ENCODE measurements around the gene SLC7A9. TPM values are rescaled to one million over a fixed set of nuclear protein-coding genes. Genes with fewer than 3 reads are reported as not detected.

The SLC7A9 gene
- total RNA-seq, 2 experiments from 2014 or later: 0.28 TPM; not detected in 1

DNA sequence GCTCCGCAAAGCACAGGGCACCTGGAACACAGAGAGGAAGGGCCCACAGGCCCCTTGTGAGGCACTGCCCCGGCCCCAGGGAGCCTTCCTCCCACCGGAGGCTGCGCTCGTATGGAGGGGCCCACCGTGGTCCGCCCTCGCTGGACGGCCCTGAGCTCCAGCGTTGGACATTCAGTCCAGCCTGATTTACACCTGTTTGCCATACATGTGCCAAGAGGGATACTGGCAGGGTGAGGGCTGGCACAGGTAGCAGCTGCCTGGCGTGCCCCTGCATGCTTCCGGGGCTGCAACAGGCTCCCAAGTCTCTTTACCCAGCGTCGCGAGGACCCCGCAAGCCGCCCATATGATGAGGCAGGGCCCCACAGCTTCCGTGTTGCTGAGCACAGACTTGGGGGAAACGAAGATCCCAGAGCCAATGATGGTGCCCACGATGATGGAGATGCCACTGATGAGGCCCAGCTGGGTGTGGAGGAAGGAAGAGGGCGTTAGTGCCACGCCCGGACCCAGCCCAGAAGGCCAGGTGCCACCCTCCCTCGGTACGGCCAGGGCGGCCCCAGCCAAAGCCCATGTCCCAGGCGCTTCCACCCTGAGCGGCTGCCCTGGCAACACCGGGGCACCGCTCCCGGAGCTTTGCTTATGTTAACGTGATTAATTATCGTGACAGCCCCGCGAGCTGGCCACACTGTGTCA is 5.1 kb downstream of the SLC7A9 start:
- ChIA-PET POLR2A (no interaction called here), CTCF (no interaction called here)
- H3K36me3 ChIP-seq (ENCODE audit: insufficient read depth, low read length): no peaks in the 10 kb centered on the region
- H3K4me3 Mint-ChIP-seq: no peak overlapping the region
- no peaks in the 10 kb centered on the region for H3K27me3 ChIP-seq (ENCODE audit: control insufficient read depth in 1 of 2, insufficient read depth in 2 of 2, low read length in 2 of 2)
- intact Hi-C loops (cut with DNase I, micrococcal nuclease): no loop called here
- H3K4me3 ChIP-seq (ENCODE audit: low read length): no peak overlapping the region
- H3K27me3 Mint-ChIP-seq: no peaks in the 10 kb centered on the region
- no peaks in the 10 kb centered on the region for H3K4me1 Mint-ChIP-seq (ENCODE audit: low read depth)
- TF ChIP-seq, protein P1, sequence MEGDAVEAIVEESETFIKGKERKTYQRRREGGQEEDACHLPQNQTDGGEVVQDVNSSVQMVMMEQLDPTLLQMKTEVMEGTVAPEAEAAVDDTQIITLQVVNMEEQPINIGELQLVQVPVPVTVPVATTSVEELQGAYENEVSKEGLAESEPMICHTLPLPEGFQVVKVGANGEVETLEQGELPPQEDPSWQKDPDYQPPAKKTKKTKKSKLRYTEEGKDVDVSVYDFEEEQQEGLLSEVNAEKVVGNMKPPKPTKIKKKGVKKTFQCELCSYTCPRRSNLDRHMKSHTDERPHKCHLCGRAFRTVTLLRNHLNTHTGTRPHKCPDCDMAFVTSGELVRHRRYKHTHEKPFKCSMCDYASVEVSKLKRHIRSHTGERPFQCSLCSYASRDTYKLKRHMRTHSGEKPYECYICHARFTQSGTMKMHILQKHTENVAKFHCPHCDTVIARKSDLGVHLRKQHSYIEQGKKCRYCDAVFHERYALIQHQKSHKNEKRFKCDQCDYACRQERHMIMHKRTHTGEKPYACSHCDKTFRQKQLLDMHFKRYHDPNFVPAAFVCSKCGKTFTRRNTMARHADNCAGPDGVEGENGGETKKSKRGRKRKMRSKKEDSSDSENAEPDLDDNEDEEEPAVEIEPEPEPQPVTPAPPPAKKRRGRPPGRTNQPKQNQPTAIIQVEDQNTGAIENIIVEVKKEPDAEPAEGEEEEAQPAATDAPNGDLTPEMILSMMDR (IDR thresholded peaks at IDR 0.05): no peak
- no peak for DNase-seq
- ATAC-seq (ENCODE audit: poor library complexity): no peak
- H3K9me3 Mint-ChIP-seq: no peaks in the 10 kb centered on the region
- H3K27ac Mint-ChIP-seq: no peak overlapping the region
- H3K4me1 ChIP-seq (ENCODE audit: insufficient read depth, low read length): no peaks in the 10 kb centered on the region
- H3K27ac ChIP-seq (ENCODE audit: low read depth in 1 of 2, low read length in 2 of 2): no peak overlapping the region
- no peaks in the 10 kb centered on the region for H3K36me3 Mint-ChIP-seq (ENCODE audit: low read depth)
- no peaks in the 10 kb centered on the region for H3K9me3 ChIP-seq (ENCODE audit: control insufficient read depth in 1 of 2, insufficient read depth in 1 of 2, low read length in 2 of 2)

DNA sequence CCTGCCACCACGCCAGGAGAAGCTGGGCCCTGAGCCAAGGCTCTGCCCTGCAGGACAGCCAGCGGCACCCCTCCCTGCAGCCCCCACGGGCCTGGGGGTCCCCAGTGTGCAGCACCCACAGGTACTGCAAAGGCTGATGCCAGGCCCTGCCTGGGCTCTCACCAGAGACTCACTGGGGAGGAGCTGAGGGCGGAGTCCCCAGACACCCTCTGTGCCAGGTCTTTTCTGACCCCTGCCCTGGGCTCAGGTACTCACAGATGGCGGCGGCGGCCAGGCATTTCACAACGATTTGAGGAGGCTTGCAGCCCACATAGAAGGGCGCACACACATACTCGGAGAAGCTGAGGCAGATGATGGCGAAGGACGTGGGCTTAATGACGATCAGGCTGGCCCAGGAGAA is 5.7 kb downstream of the SLC7A9 start:
- no peak overlapping the region for H3K4me3 ChIP-seq (ENCODE audit: low read length)
- DNase-seq: no peak
- POLR2A ChIA-PET: no interaction called here
- no peaks in the 10 kb centered on the region for H3K4me1 Mint-ChIP-seq (ENCODE audit: low read depth)
- no peaks in the 10 kb centered on the region for H3K9me3 ChIP-seq (ENCODE audit: control insufficient read depth in 1 of 2, insufficient read depth in 1 of 2, low read length in 2 of 2)
- H3K4me3 Mint-ChIP-seq: no peak overlapping the region
- no peaks in the 10 kb centered on the region for H3K36me3 Mint-ChIP-seq (ENCODE audit: low read depth)
- H3K27me3 ChIP-seq (ENCODE audit: control insufficient read depth in 1 of 2, insufficient read depth in 2 of 2, low read length in 2 of 2): no peaks in the 10 kb centered on the region
- no peak overlapping the region for H3K27ac Mint-ChIP-seq
- CTCF ChIA-PET: no interaction called here
- intact Hi-C loops (cut with DNase I, micrococcal nuclease): no loop called here
- no peak overlapping the region for H3K27ac ChIP-seq (ENCODE audit: low read depth in 1 of 2, low read length in 2 of 2)
- H3K36me3 ChIP-seq (ENCODE audit: insufficient read depth, low read length): no peaks in the 10 kb centered on the region
- H3K9me3 Mint-ChIP-seq: no peaks in the 10 kb centered on the region
- ATAC-seq (ENCODE audit: poor library complexity): no peak
- H3K27me3 Mint-ChIP-seq: no peaks in the 10 kb centered on the region
- H3K4me1 ChIP-seq (ENCODE audit: insufficient read depth, low read length): no peaks in the 10 kb centered on the region
- TF ChIP-seq, protein P1 (IDR thresholded peaks at IDR 0.05): no peak

DNA sequence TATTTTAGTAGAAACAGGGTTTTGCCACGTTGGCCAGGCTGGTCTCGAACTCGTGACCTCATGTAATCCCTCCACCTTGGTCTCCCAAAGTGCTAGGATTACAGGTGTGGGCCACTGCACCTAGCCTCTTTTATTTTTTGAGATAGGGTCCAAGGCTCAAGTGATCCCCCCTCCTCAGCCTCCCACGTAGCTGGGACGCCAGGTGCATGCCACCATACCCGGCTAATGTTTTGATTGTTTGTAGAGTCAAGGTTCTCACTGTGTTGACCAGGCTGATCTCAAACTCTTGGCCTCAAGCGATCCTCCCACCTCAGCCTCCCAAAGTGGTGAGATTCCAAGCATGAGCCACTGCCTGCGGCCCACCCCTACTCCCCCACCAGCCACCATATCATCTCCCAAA is 6.3 kb downstream of the SLC7A9 start:
- Histone ChIP-seq H3K36me3 (ENCODE audit: insufficient read depth, low read length) (no peaks in the 10 kb centered on the region), H3K4me1 (ENCODE audit: insufficient read depth, low read length) (no peaks in the 10 kb centered on the region), H3K9me3 (ENCODE audit: control insufficient read depth in 1 of 2, insufficient read depth in 1 of 2, low read length in 2 of 2) (peaks cover 0 to under 1% of the 10 kb centered on the region in 2 experiments), H3K27ac (ENCODE audit: low read depth in 1 of 2, low read length in 2 of 2) (no peak overlapping the region), H3K4me3 (ENCODE audit: low read length) (no peak overlapping the region), H3K27me3 (ENCODE audit: control insufficient read depth in 1 of 2, insufficient read depth in 2 of 2, low read length in 2 of 2) (no peaks in the 10 kb centered on the region)
- intact Hi-C loops (cut with DNase I, micrococcal nuclease): no loop called here
- no peak overlapping the region for H3K4me3 Mint-ChIP-seq
- no peaks in the 10 kb centered on the region for H3K4me1 Mint-ChIP-seq (ENCODE audit: low read depth)
- ATAC-seq (ENCODE audit: poor library complexity) (no peak), DNase-seq (no peak)
- TF ChIP-seq, protein P1 (IDR thresholded peaks at IDR 0.05): no peak
- H3K9me3 Mint-ChIP-seq: no peaks in the 10 kb centered on the region
- CTCF ChIA-PET: no interaction called here
- H3K27me3 Mint-ChIP-seq: no peaks in the 10 kb centered on the region
- H3K27ac Mint-ChIP-seq: no peak overlapping the region
- H3K36me3 Mint-ChIP-seq (ENCODE audit: low read depth): no peaks in the 10 kb centered on the region
- POLR2A ChIA-PET: interaction anchor here (0.7 kb wide), 1 partner anchor 43 kb away, joined by 3 read pairs; no protein-coding TSS in a partner anchor

Data from CD4-positive, alpha-beta T cell (primary cell).